Karpas-422 (cell line): Measurements from ENCODE around the gene VAC14. TPM values are rescaled to one million over a fixed set of nuclear protein-coding genes. Genes with fewer than 3 reads are reported as not detected.

Source experiments
- DNase-seq: peaks from one replicate; pipeline ENCODE4 v3.0.0-alpha.2; 2015
- H2AFZ ChIP-seq: fragments of 200-600 bp; sonication (generic); 2 replicates; pipeline ENCODE4 v1.6.1; 2014; ENCODE audit warnings: antibody characterized with exemption, low read length, mixed read lengths
- H3K27ac ChIP-seq: fragments of 200-600 bp; sonication (generic); 2 replicates; pipeline ENCODE4 v1.5.1; 2014; ENCODE audit warnings: mild to moderate bottlenecking, low read length, moderate library complexity
- H3K27me3 ChIP-seq: fragments of 200-600 bp; sonication (generic); 2 replicates; pipeline ENCODE4 v1.6.1; 2014; ENCODE audit warnings: low read length, mixed read lengths
- H3K36me3 ChIP-seq: fragments of 200-600 bp; sonication (generic); 2 replicates; pipeline ENCODE4 v1.6.1; 2014; ENCODE audit warnings: low read length, mixed read lengths; ENCODE audit not compliant: insufficient read depth
- H3K4me1 ChIP-seq: fragments of 200-600 bp; sonication (generic); 2 replicates; pipeline ENCODE4 v1.6.1; 2014; ENCODE audit warnings: mild to moderate bottlenecking, low read length, mixed read lengths
- H3K4me2 ChIP-seq: fragments of 200-600 bp; sonication (generic); 2 replicates; pipeline ENCODE4 v1.6.1; 2014; ENCODE audit warnings: low read length, low read depth, mild to moderate bottlenecking; ENCODE audit not compliant: poor library complexity, severe bottlenecking
- H3K4me3 ChIP-seq: fragments of 200-600 bp; sonication (generic); 2 replicates; pipeline ENCODE4 v1.5.1; 2014; ENCODE audit warnings: mild to moderate bottlenecking, antibody characterized with exemption, low read length, mixed read lengths
- H3K79me2 ChIP-seq: fragments of 200-600 bp; sonication (generic); 2 replicates; pipeline ENCODE4 v1.6.1; 2014; ENCODE audit warnings: mild to moderate bottlenecking, low read length, mixed read lengths
- H3K9ac ChIP-seq: fragments of 200-600 bp; sonication (generic); 2 replicates; pipeline ENCODE4 v1.6.0; 2014; ENCODE audit warnings: low read length
- H3K9me2 ChIP-seq: fragments of 200-600 bp; sonication (generic), shearing (Covaris generic); replicated peaks from 2 replicates; pipeline ENCODE4 v1.6.0; 2014; ENCODE audit warnings: mild to moderate bottlenecking, low read length, moderate library complexity; ENCODE audit not compliant: insufficient read depth
- H3K9me3 ChIP-seq: fragments of 300-700, 200-600 bp; sonication (generic); 2 replicates; pipeline ENCODE4 v1.6.1; 2014; ENCODE audit warnings: low read length, mixed read lengths
- H4K20me1 ChIP-seq: fragments of 200-600 bp; sonication (generic); 2 replicates; pipeline ENCODE4 v1.6.1; 2014; ENCODE audit warnings: mild to moderate bottlenecking, antibody characterized with exemption, low read length, low read depth; ENCODE audit not compliant: insufficient read depth
- total RNA-seq: library from RNA; depleted of rRNA; stranded (reverse); fragments of >200 nt; shearing (Covaris generic); gene quantifications from 2 replicates; pipeline ENCODE4 v1.2.3, GENCODE V29; 2014; ENCODE audit warnings: low replicate concordance

The VAC14 gene
- total RNA-seq, 1 experiment from 2014 or later: 39.1 TPM

- Histone ChIP-seq H2AFZ (no peak overlapping the region), H3K4me1 (no peaks in the 10 kb centered on the region), H3K36me3 (no peaks in the 10 kb centered on the region), H3K27me3 (no peaks in the 10 kb centered on the region), H3K9ac (no peak overlapping the region), H3K4me2 (no peak overlapping the region), H4K20me1 (no peaks in the 10 kb centered on the region), H3K9me3 (no peaks in the 10 kb centered on the region), H3K79me2 (no peaks in the 10 kb centered on the region), H3K4me3 (no peak overlapping the region), H3K9me2 (no peaks in the 10 kb centered on the region), H3K27ac (no peak overlapping the region)
- no peak for DNase-seq
Observed at GRCh38 chr16:70725912-70726828, 74.8 kb downstream of the VAC14 start.

GRCh38 chr16:70725024-70725911, 75.7 kb downstream of the VAC14 start:
- Histone ChIP-seq H3K4me1 (no peaks in the 10 kb centered on the region), H3K36me3 (no peaks in the 10 kb centered on the region; the same call in 1 of the 2 replicates), H3K4me2 (no peak overlapping the region), H3K9me2 (no peaks in the 10 kb centered on the region), H2AFZ (no peak overlapping the region), H4K20me1 (no peaks in the 10 kb centered on the region), H3K9ac (no peak overlapping the region), H3K27ac (no peak overlapping the region), H3K27me3 (no peaks in the 10 kb centered on the region), H3K9me3 (no peaks in the 10 kb centered on the region), H3K79me2 (no peaks in the 10 kb centered on the region), H3K4me3 (no peak overlapping the region)
- DNase-seq: no peak

GRCh38 chr16:70724146-70725023, 76.6 kb downstream of the VAC14 start:
- no peak for DNase-seq
- Histone ChIP-seq H3K4me1 (no peaks in the 10 kb centered on the region), H3K36me3 (no peaks in the 10 kb centered on the region; the same call in 1 of the 2 replicates)

GRCh38 chr16:70723740-70724145, 77.2 kb downstream of the VAC14 start:
- Histone ChIP-seq H3K36me3 (no peaks in the 10 kb centered on the region; the same call in 1 of the 2 replicates), H3K9ac (no peak overlapping the region), H3K9me3 (no peaks in the 10 kb centered on the region), H3K79me2 (no peaks in the 10 kb centered on the region), H3K4me3 (no peak overlapping the region), H4K20me1 (no peaks in the 10 kb centered on the region), H3K4me2 (no peak overlapping the region), H3K27me3 (no peaks in the 10 kb centered on the region), H2AFZ (no peak overlapping the region), H3K9me2 (no peaks in the 10 kb centered on the region), H3K4me1 (no peaks in the 10 kb centered on the region), H3K27ac (no peak overlapping the region)
- no peak for DNase-seq

More at GRCh38 chr16:70724146-70725023, 76.6 kb downstream of the VAC14 start:
- Histone ChIP-seq H3K9me3 (no peaks in the 10 kb centered on the region), H3K9ac (no peak overlapping the region), H4K20me1 (no peaks in the 10 kb centered on the region), H3K79me2 (no peaks in the 10 kb centered on the region), H3K27ac (no peak overlapping the region), H3K4me2 (no peak overlapping the region), H2AFZ (no peak overlapping the region), H3K4me3 (no peak overlapping the region), H3K27me3 (no peaks in the 10 kb centered on the region), H3K9me2 (no peaks in the 10 kb centered on the region)

DNA sequence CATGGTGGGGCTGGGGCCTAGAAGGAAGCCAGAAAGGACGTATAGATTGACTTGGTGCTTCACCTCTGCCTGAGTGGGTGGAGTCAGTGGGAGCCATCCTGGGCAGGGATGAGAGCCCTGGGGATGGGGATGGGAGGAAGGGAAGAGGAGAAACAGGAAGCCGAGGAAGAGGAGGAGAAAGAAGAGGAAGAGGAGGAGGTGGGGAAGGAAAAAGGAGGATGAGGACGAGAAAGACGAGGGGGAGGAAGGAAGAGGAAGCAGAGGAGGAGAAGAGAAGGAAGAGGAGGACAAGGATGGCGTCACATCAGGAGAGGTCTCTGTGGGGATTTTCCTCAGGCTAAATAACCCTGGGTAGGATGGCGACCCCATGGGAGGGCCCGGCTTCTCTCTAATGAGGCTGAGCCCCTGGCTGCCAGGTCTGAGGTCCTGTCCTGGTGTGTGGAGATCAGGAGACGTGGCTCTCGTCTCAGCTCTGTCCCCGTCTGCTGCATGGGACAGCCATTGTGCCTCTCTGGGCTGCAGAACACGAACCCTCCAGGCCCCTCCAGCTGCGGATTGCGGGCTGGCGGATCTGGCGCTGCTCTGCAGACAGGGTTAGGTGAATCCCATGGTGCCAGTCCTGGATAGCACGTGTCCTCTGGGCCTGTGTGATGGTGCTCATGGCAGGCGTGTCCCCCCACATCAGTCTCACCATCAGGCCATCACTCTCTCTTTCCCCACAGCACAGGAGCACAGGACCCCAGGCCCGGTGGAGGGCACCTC, 79.6 kb downstream of the VAC14 start:
- no peak overlapping the region for H3K4me2 ChIP-seq
- H3K36me3 ChIP-seq: no peaks in the 10 kb centered on the region; the same call in 1 of the 2 replicates
- no peak overlapping the region for H3K9ac ChIP-seq

GRCh38 chr16:70720425-70721201, 80.3 kb downstream of the VAC14 start:
- DNase-seq: no peak

More for the DNA sequence above, 79.6 kb downstream of the VAC14 start:
- no peaks in the 10 kb centered on the region for H3K9me2 ChIP-seq
- no peaks in the 10 kb centered on the region for H3K27me3 ChIP-seq
- no peaks in the 10 kb centered on the region for H4K20me1 ChIP-seq
- H3K79me2 ChIP-seq: no peaks in the 10 kb centered on the region
- no peak overlapping the region for H3K4me3 ChIP-seq
- H3K9me3 ChIP-seq: no peaks in the 10 kb centered on the region
- no peaks in the 10 kb centered on the region for H3K4me1 ChIP-seq
- H3K27ac ChIP-seq: no peak overlapping the region
- H2AFZ ChIP-seq: no peak overlapping the region
- DNase-seq: no peak

GRCh38 chr16:70717065-70717464, 83.9 kb downstream of the VAC14 start:
- H3K9ac ChIP-seq: no peak overlapping the region
- no peaks in the 10 kb centered on the region for H3K9me2 ChIP-seq
- no peak overlapping the region for H3K27ac ChIP-seq
- H3K36me3 ChIP-seq: no peaks in the 10 kb centered on the region; the same call in 1 of the 2 replicates
- H3K79me2 ChIP-seq: no peaks in the 10 kb centered on the region
- no peaks in the 10 kb centered on the region for H3K9me3 ChIP-seq
- DNase-seq: no peak
- no peaks in the 10 kb centered on the region for H3K27me3 ChIP-seq
- no peaks in the 10 kb centered on the region for H4K20me1 ChIP-seq
- H3K4me1 ChIP-seq: no peaks in the 10 kb centered on the region
- no peak overlapping the region for H3K4me2 ChIP-seq
- H3K4me3 ChIP-seq: no peak overlapping the region
- H2AFZ ChIP-seq: no peak overlapping the region

More at GRCh38 chr16:70720425-70721201, 80.3 kb downstream of the VAC14 start:
- H3K9me3 ChIP-seq: no peaks in the 10 kb centered on the region
- no peaks in the 10 kb centered on the region for H4K20me1 ChIP-seq
- no peaks in the 10 kb centered on the region for H3K79me2 ChIP-seq
- no peaks in the 10 kb centered on the region for H3K27me3 ChIP-seq
- no peak overlapping the region for H3K4me2 ChIP-seq
- H3K36me3 ChIP-seq: no peaks in the 10 kb centered on the region; the same call in 1 of the 2 replicates
- no peak overlapping the region for H3K27ac ChIP-seq
- no peak overlapping the region for H3K9ac ChIP-seq
- no peaks in the 10 kb centered on the region for H3K9me2 ChIP-seq
- no peak overlapping the region for H2AFZ ChIP-seq
- no peaks in the 10 kb centered on the region for H3K4me1 ChIP-seq
- no peak overlapping the region for H3K4me3 ChIP-seq
